ENCODE data around the gene DUS2.

The DUS2 gene

DNA sequence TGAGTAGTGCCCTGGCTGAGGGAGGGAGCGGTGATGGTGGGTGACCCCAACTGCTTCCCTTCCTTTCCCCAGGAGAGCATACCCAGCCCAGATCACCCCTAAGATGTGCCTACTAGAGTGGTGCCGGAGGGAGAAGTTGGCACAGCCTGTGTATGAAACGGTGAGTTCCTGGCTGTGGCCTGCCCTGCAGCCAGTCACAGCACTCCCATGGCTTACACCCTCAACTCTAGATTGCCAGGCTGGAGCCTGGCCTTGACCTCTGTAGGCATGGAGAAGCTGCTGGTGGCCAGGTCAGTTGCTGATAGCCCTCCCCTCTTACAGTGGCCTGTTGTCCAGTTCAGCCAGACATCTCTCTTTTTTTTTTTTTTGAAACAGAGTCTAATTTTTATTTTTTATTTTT is 53.5 kb downstream of the DUS2 start:
- no peak for DNase-seq (ENCODE audit: low read depth in 3 of 3, low spot score in 1 of 3)

- DNase-seq (ENCODE audit: low read depth in 3 of 3, low spot score in 1 of 3), result no peak
Measured at GRCh38 chr16:68077866-68078700, 55.0 kb downstream of the DUS2 start.

DNA sequence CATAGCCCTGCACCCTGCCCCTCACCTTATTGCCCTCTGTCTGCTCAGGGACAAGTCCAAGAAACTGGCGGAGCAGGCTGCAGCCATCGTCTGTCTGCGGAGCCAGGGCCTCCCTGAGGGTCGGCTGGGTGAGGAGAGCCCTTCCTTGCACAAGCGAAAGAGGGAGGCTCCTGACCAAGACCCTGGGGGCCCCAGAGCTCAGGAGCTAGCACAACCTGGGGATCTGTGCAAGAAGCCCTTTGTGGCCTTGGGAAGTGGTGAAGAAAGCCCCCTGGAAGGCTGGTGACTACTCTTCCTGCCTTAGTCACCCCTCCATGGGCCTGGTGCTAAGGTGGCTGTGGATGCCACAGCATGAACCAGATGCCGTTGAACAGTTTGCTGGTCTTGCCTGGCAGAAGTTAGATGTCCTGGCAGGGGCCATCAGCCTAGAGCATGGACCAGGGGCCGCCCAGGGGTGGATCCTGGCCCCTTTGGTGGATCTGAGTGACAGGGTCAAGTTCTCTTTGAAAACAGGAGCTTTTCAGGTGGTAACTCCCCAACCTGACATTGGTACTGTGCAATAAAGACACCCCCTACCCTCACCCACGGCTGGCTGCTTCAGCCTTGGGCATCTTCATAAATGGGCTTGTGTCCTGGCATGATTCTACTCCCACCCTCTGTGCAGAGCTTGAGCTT is 55.8 kb downstream of the DUS2 start:
- no peak for DNase-seq (ENCODE audit: low read depth in 3 of 3, low spot score in 1 of 3)

- no peak for DNase-seq (ENCODE audit: low read depth in 3 of 3, low spot score in 1 of 3)
Measured at GRCh38 chr16:68079376-68079625, 56.2 kb downstream of the DUS2 start.

DNA sequence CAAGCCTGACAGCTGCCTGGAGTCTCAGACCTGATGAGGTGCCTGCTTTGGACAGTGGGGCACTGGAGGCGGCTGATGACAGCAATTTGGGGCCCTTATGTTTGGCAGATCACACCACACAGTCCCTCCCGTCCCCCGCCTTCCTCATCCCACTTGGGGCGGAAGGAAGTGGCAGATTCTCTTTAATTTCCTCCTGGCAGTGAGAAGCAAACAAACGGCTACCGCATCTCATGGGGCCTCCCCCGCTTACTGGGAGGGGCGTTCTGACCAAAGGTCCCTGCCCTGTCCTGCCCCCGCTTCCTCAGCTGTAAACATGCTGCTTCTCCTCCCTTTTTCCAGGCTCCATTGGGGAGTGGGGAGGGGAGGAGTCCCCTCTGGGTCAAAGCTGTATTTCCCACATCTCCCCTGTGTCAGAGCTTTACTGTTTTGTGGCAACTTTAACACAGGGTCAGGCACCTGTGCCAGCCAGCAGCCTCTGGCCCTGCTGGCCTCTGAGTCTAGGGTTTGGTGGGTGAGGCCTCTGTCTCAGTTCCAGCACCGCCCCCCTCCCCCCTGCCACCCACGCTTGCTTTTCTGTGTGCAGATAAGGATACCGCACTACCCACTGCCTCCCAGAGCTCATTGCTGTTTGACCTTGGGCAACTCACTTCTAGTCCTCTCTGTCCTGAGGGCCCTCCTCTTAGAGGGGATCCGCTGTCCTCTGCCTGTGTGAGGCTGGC is 56.7 kb downstream of the DUS2 start:
- peak; percentile 35 to 47 (median 38) for DNase-seq (ENCODE audit: low read depth in 3 of 3, low spot score in 1 of 3)

GRCh38 chr16:68081861-68082628 is 59.0 kb downstream of the DUS2 start:
- no peak for DNase-seq (ENCODE audit: low read depth in 3 of 3, low spot score in 1 of 3)

- DNase-seq (ENCODE audit: low read depth in 3 of 3, low spot score in 1 of 3), result no peak
Measured at GRCh38 chr16:68082629-68083238, 59.6 kb downstream of the DUS2 start.

DNA sequence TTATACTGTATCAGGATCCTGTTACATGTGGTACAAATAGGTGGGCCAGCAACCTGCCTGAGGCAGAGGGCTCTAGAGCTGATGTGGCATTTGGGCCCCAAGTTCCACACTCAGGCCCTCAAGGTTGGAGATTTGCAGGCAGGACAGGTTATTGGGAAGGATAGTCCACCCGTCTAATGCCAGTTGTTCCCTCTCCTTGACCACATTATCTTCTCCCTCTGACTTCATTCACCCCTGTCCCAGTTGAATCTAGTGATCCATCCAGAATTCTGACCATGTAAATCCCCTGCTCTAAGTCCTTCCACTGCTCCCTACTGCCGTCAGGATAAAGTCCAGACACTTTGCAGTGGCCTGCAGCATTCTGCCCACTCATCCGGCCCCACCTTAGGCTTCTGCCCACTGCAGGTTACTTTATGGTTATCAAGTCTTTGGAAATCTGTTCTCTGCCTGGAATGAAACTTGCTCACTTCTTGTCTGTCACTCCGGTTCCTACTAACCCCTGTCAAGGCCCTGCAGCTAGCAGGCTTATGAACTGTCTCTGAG is 60.2 kb downstream of the DUS2 start:
- no peak for DNase-seq (ENCODE audit: low read depth in 3 of 3, low spot score in 1 of 3)

DNA sequence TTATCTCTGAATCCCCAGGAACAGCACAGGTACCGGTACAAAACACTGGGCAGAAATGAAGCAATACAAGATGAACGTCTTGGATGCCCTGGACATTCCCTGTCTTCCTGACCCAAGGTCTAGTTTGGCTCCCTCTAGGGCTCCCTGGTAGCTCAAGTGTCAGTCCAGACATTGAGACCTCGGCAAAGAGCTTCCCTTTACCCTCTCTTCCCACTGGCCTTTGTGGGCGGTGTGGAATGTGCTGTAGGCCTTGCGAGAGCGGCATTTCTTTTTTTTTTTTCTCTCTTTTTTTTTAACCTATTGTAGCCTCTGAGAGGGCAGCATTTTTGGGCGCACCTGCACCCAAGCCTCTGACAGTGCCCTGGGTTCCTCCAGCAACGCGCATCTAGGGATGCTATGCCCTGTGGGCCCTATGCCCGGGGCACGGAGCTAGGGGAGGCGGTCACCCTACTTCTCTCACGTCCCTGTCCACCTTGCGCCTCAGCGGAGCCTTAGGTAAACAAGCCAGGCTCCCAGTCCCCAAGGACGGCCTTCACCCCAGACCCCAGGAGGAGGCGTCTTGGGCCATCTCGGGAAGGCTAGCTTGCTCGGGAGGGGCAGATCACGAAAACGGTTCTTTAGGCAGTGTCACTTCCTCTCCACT is 60.9 kb downstream of the DUS2 start:
- DNase-seq (ENCODE audit: low read depth in 3 of 3, low spot score in 1 of 3), result no peak

GRCh38 chr16:68084504-68085258 is 61.6 kb downstream of the DUS2 start:
- DNase-seq (ENCODE audit: low read depth in 3 of 3, low spot score in 1 of 3), result peak; percentile 42 to 75 (median 55)

DNA sequence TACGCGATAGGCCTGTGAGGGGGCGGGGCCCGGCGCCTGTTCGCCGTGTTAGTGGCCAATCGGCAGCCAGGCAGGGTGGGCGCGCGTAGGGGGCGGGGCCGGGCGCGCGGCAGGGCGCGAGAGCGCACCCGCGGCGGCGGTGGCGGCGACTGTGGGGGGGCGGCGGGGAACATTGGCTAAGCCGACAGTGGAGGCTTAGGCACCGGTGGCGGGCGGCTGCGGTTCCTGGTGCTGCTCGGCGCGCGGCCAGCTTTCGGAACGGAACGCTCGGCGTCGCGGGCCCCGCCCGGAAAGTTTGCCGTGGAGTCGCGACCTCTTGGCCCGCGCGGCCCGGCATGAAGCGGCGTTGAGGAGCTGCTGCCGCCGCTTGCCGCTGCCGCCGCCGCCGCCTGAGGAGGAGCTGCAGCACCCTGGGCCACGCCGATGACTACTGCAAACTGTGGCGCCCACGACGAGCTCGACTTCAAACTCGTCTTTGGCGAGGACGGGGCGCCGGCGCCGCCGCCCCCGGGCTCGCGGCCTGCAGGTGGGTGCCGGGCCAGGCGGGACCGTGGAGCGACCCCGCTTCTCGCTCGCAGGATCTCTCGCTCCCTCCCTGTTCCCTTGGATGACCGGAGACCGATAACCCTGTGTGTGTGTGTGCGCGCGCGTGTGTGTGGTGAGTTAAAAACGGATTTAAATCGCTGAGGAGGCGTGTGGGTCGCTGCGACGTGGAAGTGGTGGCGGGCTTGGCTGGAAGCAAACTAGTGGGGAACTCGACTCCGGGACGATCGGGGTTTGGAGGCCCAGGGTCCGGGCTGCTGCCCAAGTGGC is 62.4 kb downstream of the DUS2 start, which contains the start of gene NFATC3:
Gene NFATC3, plus strand, starts transcription at position 112 of the 813 bp plus-strand sequence. Its CDS starts 312 bp downstream, at position 424.
- DNase-seq (ENCODE audit: low read depth in 3 of 3, low spot score in 1 of 3), result peak; percentile 97 to 98 (median 98)

DNA sequence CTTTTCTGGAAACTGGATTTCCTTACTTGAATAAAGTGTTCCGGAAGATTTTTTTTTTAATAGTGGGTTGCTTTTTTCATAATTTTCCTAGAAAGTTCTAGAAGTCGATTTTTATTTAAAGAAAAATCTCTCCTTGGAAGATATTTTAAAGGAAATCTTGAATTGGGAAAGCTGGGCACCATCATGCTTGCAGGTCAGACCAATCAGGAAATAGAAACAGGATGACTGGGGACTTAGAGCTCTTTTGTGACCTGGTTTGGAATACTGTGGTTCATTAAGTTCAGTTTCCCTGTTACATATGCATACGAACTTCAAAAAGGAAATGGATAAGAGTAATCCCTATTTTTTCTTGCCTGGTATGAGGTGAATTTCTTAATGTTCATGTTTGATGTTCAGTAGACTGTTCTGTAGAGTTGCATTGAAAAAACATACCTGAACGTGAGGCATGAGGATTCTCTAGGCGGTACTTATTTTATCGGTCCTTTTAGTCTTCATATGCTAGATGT is 63.3 kb downstream of the DUS2 start:
- DNase-seq (ENCODE audit: low read depth in 3 of 3, low spot score in 1 of 3), result no peak

DNA sequence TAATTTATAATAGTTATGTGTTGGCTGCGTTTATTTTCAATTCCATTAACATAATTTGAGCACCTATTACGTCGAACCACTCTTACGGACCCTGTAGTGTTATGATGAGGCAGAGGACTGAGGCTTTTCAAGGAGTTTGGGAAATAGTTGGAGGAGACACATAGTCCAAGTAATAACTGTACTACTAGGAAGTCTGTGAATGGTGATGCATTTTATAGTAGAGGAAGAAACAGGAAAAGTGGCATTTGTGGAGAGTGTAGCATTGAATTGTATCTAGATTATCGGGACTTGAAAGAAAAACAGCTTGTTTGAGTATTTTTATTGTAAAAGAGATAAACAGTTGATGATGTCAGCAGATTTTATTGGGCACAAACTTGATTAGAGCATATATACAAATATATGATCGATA is 63.8 kb downstream of the DUS2 start:
- DNase-seq (ENCODE audit: low read depth in 3 of 3, low spot score in 1 of 3), result no peak

- no peak for DNase-seq (ENCODE audit: low read depth in 3 of 3, low spot score in 1 of 3)
Measured at GRCh38 chr16:68087688-68088087, 64.6 kb downstream of the DUS2 start.

DNA sequence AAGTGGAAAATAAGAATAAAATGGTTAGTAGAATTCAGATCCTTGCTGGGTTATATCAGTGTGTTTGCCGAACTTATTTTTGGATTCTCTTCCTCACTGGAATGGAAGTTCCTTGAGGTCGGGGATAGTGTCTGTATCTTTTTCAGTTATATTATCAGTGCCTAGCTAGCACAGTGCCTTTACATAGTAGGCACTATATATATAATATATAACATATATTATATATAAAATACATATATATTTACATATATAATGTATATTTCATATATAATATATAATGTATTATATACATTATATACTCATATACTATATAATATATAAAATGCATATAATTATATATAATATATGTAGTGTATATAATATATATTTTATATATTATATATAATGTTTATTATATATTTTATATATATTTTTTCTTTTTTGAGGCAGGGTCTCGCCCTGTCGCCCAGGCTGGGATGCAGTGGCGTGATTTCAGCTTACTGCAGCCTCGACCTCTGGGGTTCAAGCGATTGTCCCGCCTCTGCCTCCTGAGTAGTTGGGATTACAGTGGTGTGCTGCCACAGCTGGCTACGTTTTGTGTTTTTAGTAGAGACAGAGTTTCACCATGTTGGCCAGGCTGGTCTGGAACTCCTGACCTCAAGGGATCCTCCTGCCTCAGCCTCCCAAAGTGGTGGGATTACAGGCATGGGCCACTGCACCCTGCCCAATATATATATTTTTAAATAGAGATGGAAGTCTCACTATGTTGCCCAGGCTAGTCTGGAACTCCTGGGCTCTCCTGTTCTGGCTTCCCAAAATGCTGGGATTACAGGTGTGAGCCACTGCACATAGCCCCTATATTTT is 65.3 kb downstream of the DUS2 start:
- no peak for DNase-seq (ENCODE audit: low read depth in 3 of 3, low spot score in 1 of 3)

GRCh38 chr16:68089067-68089466 is 66.0 kb downstream of the DUS2 start:
- DNase-seq (ENCODE audit: low read depth in 3 of 3, low spot score in 1 of 3), result no peak

- no peak for DNase-seq (ENCODE audit: low read depth in 3 of 3, low spot score in 1 of 3)
Measured at GRCh38 chr16:68090130-68090529, 67.0 kb downstream of the DUS2 start.

Measured in stimulated activated CD4-positive, alpha-beta T cell treated with anti-CD3 and anti-CD28 coated beads, TNF-alpha, amount 100 ng/mL, for 1 hour (primary cell).